Measurements from ENCODE around the gene SECISBP2L.

DNA sequence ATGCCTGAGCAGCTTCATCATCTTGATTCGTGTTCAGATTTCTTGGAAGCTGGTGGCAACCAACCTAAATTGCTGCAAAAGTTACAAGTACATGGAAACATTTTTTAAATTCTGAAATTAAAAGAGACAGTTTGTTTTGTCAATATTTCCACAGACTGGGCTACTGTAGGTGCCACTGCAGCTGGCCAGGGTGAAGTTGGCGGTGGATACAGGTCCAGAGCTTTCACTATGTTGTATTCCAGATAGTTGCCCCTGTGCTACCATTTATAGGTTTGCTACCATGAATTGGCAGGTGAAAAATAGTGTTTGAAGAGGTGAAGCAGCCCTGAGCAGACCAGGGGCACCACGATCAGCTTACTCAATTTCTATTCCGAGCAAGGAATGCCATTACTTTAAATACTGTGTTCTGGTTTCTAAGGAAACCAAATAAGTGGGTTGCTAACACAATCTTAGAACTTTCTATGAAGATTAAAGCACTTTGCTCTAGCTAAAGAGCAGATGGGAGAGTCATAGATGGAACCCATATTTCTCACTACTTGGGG is 61.4 kb downstream of the SECISBP2L start:
- TF ChIP-seq, protein P1, sequence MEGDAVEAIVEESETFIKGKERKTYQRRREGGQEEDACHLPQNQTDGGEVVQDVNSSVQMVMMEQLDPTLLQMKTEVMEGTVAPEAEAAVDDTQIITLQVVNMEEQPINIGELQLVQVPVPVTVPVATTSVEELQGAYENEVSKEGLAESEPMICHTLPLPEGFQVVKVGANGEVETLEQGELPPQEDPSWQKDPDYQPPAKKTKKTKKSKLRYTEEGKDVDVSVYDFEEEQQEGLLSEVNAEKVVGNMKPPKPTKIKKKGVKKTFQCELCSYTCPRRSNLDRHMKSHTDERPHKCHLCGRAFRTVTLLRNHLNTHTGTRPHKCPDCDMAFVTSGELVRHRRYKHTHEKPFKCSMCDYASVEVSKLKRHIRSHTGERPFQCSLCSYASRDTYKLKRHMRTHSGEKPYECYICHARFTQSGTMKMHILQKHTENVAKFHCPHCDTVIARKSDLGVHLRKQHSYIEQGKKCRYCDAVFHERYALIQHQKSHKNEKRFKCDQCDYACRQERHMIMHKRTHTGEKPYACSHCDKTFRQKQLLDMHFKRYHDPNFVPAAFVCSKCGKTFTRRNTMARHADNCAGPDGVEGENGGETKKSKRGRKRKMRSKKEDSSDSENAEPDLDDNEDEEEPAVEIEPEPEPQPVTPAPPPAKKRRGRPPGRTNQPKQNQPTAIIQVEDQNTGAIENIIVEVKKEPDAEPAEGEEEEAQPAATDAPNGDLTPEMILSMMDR (IDR thresholded peaks at IDR 0.05), result no peak
- TF ChIP-seq POLR2AphosphoS5 (IDR thresholded peaks at IDR 0.05) (no peak), POLR2A (IDR thresholded peaks at IDR 0.05; ENCODE audit: low read depth) (no peak)

All from esophagus muscularis mucosa (tissue), 3 donors.